GM12878 (cell line): ENCODE data around the gene UTS2R. TPM values are rescaled to one million over a fixed set of nuclear protein-coding genes. Genes with fewer than 3 reads are reported as not detected.
A peak's percentile ranks its signal among the peaks of the same experiment; 100 is the strongest.

Experiments used
- ATF2 ChIP-seq: IDR thresholded peaks from 2 replicates; pipeline ENCODE4 v1.6.1; 2012; ENCODE audit warnings: low read length, inconsistent platforms
- CBFB ChIP-seq: IDR thresholded peaks from 2 replicates; pipeline ENCODE4 v1.6.1; 2016; ENCODE audit warnings: antibody characterized with exemption, low read depth
- CBX5 ChIP-seq: sonication (generic); IDR thresholded peaks from 2 replicates; pipeline ENCODE4 v1.6.1; 2016; ENCODE audit warnings: low read depth, moderate library complexity, mild to moderate bottlenecking, inconsistent platforms
- CEBPZ ChIP-seq: fragments of 150-350 bp; IDR thresholded peaks from 2 replicates; pipeline ENCODE4 v1.6.1; 2016; ENCODE audit warnings: low read depth, low read length
- ETV6 ChIP-seq, 2 experiments: fragments of 450-650 bp in 1 of 2; IDR thresholded peaks in 1 of 2; conservative IDR thresholded peaks in 1 of 2; 2 replicates each; pipeline ENCODE4 v1.6.1; 2014; ENCODE audit warnings: antibody characterized with exemption in 1 of 2, borderline replicate concordance in 1 of 2, low read depth in 1 of 2, mild to moderate bottlenecking in 1 of 2, moderate library complexity in 1 of 2
- HDGF ChIP-seq: fragments of 450-650 bp; IDR thresholded peaks from 2 replicates; pipeline ENCODE4 v1.6.1; 2016; ENCODE audit warnings: antibody characterized with exemption
- IKZF1 ChIP-seq: fragments of 450-650 bp; conservative IDR thresholded peaks from 2 replicates; pipeline ENCODE4 v1.6.1; 2017; ENCODE audit warnings: antibody characterized with exemption, mild to moderate bottlenecking
- MXI1 ChIP-seq: fragments of 150-350 bp; IDR thresholded peaks from 2 replicates; pipeline ENCODE4 v1.6.1; 2011; ENCODE audit warnings: low read depth, mild to moderate bottlenecking, inconsistent platforms, low read length, improper control_type of control experiment
- NR2C1 ChIP-seq: fragments of 450-650 bp; IDR thresholded peaks from 2 replicates; pipeline ENCODE4 v1.6.1; 2017; ENCODE audit warnings: antibody characterized with exemption, mild to moderate bottlenecking, moderate library complexity
- PML ChIP-seq: IDR thresholded peaks from 2 replicates; pipeline ENCODE4 v1.6.1; 2012; ENCODE audit warnings: low read length, inconsistent platforms
- RBBP5 ChIP-seq: fragments of 200-600 bp; sonication (generic); conservative IDR thresholded peaks from 2 replicates; pipeline ENCODE4 v1.6.1; 2016
- RELA ChIP-seq: fragments of 450-650 bp; IDR thresholded peaks from 2 replicates; pipeline ENCODE4 v1.8.0; 2014; ENCODE audit warnings: borderline replicate concordance; ENCODE audit not compliant: partially characterized antibody
- SMAD5 ChIP-seq: IDR thresholded peaks from 2 replicates; pipeline ENCODE4 v1.6.1; 2016; ENCODE audit warnings: antibody characterized with exemption, low read depth
- SMARCA5 ChIP-seq: fragments of 450-650 bp; IDR thresholded peaks from 2 replicates; pipeline ENCODE4 v1.6.1; 2017; ENCODE audit warnings: mild to moderate bottlenecking
- SPI1 ChIP-seq: IDR thresholded peaks from 2 replicates; pipeline ENCODE4 v1.6.1; 2011; ENCODE audit warnings: low read depth, mild to moderate bottlenecking, low read length, moderate library complexity, borderline replicate concordance; ENCODE audit not compliant: insufficient read depth
- SUPT20H ChIP-seq: IDR thresholded peaks from 2 replicates; pipeline ENCODE4 v1.6.1; 2011; ENCODE audit warnings: low read depth, mild to moderate bottlenecking, low read length, moderate library complexity, borderline replicate concordance; ENCODE audit not compliant: control insufficient read depth
- ZBTB40 ChIP-seq: fragments of 450-650 bp; IDR thresholded peaks from 2 replicates; pipeline ENCODE4 v1.6.1; 2016; ENCODE audit warnings: mild to moderate bottlenecking, moderate library complexity, borderline replicate concordance
- polyA plus RNA-seq, 11 experiments: library from polyadenylated mRNA; depleted of rRNA in 4 of 11; unstranded in 6 of 11; stranded (reverse) in 5 of 11; fragments of >200 nt; fragmentation: Nextera tagmentation in 4 of 11; fragmentation: Illumina TruSeq in 1 of 11; extraction: Ambion mirVana in 4 of 11; extraction: Trizol in 1 of 11; gene quantifications; 1 replicate in 1 of 11; 2 replicates in 10 of 11; pipeline versions ENCODE4 v1.2.1 to v1.2.3, GENCODE V29; 2011 to 2016; ENCODE audit warnings: inconsistent platforms in 2 of 11, missing spikeins in 2 of 11, low read depth in 1 of 11
- total RNA-seq, 4 experiments: library from RNA; depleted of rRNA in 3 of 4; stranded (reverse); fragments of >200 nt in 3 of 4; fragmentation: Illumina TruSeq in 1 of 4; extraction: Trizol in 1 of 4; gene quantifications; 2 replicates each; pipeline versions ENCODE4 v1.2.1 to v1.2.3, GENCODE V29; 2013 to 2021
- TF ChIP-seq, protein P1 (sequence below): fragments of 450-650 bp; IDR thresholded peaks from 2 replicates; pipeline ENCODE4 v1.6.1; 2018; ENCODE audit warnings: mild to moderate bottlenecking, low read depth, moderate library complexity; ENCODE audit not compliant: partially characterized antibody

Gene UTS2R
- total and polyA plus RNA-seq, 10 of the 15 experiments (the other 5 are each of a cell fraction or from before 2014, with no cell fraction given): 0.04 to 0.36 (median 0.11) TPM; not detected in 6

DNA sequence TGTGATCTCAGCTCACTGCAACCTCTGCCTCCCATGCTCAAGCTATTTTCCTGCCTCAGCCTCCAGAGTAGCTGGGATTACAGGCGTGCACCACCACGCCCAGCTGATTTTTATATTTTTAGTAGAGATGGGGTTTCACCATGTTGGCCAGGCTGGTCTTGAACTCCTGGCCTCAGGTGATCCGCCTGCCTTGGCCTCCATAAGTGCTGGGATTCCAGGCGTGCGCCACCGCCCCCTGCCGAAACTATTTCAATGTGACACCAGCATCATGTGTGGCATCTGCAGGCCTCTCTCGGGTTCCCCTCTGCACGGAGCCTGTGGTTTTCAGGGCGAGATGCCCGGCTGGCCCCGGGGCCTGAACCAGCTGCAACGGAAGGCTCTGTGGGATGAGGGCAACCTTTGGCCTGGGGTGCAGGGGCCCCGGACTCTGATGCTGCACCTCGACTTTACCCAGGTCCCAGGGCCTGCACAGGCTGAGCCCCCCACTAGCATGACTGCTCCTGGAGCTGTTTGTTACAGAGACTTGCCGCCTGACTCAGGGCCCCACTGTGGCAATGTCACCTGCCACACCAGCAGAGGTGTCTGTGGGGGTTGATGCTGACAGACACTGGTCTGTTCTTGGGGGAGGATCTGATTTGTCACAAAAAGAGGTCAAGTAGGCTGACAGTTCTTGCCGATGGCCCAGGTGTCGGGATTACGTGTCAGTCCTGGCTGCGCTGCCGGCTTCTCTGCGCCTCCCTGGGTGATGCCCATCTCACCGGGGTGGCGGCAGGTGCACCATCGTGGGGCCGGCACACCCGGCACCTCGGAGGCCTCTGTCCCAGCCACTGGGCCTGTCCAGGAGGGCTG, 21.2 kb upstream of the UTS2R start (continued):
- TF ChIP-seq ZBTB40 (no peak), MXI1 (no peak), IKZF1 (peak; percentile 51), NR2C1 (no peak), CEBPZ (no peak), SMAD5 (no peak), ATF2 (no peak), CBX5 (no peak), SUPT20H (no peak), HDGF (0 out of 2 replicates have a peak, but pooled peaks have one; percentile 13), RBBP5 (no peak), PML (no peak), CBFB (no peak), SPI1 (no peak), SMARCA5 (peak; percentile 20; the same call in 1 of the 2 replicates), RELA (no peak), ETV6 (conservative IDR thresholded peaks at IDR 0.05 in 1 of 2, IDR thresholded peaks at IDR 0.05 in 1 of 2; ENCODE audit: borderline replicate concordance in 1 of 2, low read depth in 1 of 2) (no peak)
- TF ChIP-seq, protein P1, sequence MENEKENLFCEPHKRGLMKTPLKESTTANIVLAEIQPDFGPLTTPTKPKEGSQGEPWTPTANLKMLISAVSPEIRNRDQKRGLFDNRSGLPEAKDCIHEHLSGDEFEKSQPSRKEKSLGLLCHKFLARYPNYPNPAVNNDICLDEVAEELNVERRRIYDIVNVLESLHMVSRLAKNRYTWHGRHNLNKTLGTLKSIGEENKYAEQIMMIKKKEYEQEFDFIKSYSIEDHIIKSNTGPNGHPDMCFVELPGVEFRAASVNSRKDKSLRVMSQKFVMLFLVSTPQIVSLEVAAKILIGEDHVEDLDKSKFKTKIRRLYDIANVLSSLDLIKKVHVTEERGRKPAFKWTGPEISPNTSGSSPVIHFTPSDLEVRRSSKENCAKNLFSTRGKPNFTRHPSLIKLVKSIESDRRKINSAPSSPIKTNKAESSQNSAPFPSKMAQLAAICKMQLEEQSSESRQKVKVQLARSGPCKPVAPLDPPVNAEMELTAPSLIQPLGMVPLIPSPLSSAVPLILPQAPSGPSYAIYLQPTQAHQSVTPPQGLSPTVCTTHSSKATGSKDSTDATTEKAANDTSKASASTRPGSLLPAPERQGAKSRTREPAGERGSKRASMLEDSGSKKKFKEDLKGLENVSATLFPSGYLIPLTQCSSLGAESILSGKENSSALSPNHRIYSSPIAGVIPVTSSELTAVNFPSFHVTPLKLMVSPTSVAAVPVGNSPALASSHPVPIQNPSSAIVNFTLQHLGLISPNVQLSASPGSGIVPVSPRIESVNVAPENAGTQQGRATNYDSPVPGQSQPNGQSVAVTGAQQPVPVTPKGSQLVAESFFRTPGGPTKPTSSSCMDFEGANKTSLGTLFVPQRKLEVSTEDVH: no peak
